Neural crest cell (in vitro differentiated cells): ENCODE measurements around the gene SGMS1. TPM values are rescaled to one million over a fixed set of nuclear protein-coding genes. Genes with fewer than 3 reads are reported as not detected.

Experiments used
- DNase-seq: peaks from one replicate; pipeline ENCODE4 v3.0.0; 2021; ENCODE audit warnings: low read depth, mixed read lengths, low spot score
- H3K27ac Mint-ChIP-seq: one replicate; pipeline ENCODE4 v1.8.0; 2021; ENCODE audit warnings: mild to moderate bottlenecking, mixed read lengths; ENCODE audit not compliant: unreplicated experiment
- H3K27me3 Mint-ChIP-seq: 2 replicates; pipeline ENCODE4 v1.8.0; 2021; ENCODE audit warnings: low read depth, mild to moderate bottlenecking, mixed read lengths
- H3K36me3 Mint-ChIP-seq: 2 replicates; pipeline ENCODE4 v1.8.0; 2021; ENCODE audit warnings: low read depth, mild to moderate bottlenecking, mixed read lengths
- H3K4me1 Mint-ChIP-seq: 2 replicates; pipeline ENCODE4 v1.8.0; 2021; ENCODE audit warnings: mixed read lengths
- H3K4me3 Mint-ChIP-seq: one replicate; pipeline ENCODE4 v1.8.0; 2021; ENCODE audit warnings: mild to moderate bottlenecking, mixed read lengths
- H3K9me3 Mint-ChIP-seq: 2 replicates; pipeline ENCODE4 v1.8.0; 2021; ENCODE audit warnings: mixed read lengths
- total RNA-seq: library from RNA; stranded (reverse); gene quantifications from 2 replicates; pipeline ENCODE4 v1.2.1, GENCODE V29; 2021
- TF ChIP-seq, protein P1 (sequence below): fragments of 200-600 bp; sonication (generic); conservative IDR thresholded peaks from 2 replicates; pipeline ENCODE4 v1.5.0; 2021; ENCODE audit warnings: antibody characterized with exemption, mild to moderate bottlenecking

Gene SGMS1
- total RNA-seq, 1 donor from 2014 or later: 14.4 TPM

DNA sequence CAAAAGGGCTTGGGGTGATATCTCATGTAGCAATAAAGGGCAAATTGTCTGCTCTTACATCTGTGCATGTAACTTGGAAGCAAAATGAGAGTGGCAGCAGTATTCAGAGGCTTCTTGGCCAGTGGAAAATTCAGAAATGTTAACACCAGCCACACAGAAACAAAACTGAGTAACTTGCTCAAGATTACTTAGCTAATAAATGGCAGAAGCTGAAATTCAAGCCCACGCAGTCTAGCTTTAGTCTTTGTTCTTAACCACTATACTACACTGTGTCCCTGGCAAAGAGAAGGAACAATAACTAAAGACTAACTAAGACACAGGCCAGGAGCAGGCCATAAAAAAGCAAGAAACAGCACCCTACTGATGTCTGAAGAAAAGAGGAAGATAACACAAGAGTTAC, 186.5 kb downstream of the SGMS1 start:
- no peak for DNase-seq
- Mint-ChIP-seq H3K4me3 (no peak overlapping the region), H3K27ac (no peak overlapping the region), H3K9me3 (no peaks in the 10 kb centered on the region), H3K4me1 (peaks cover 13% of the 10 kb centered on the region), H3K27me3 (no peaks in the 10 kb centered on the region), H3K36me3 (peaks cover 2% of the 10 kb centered on the region)
- TF ChIP-seq, protein P1, sequence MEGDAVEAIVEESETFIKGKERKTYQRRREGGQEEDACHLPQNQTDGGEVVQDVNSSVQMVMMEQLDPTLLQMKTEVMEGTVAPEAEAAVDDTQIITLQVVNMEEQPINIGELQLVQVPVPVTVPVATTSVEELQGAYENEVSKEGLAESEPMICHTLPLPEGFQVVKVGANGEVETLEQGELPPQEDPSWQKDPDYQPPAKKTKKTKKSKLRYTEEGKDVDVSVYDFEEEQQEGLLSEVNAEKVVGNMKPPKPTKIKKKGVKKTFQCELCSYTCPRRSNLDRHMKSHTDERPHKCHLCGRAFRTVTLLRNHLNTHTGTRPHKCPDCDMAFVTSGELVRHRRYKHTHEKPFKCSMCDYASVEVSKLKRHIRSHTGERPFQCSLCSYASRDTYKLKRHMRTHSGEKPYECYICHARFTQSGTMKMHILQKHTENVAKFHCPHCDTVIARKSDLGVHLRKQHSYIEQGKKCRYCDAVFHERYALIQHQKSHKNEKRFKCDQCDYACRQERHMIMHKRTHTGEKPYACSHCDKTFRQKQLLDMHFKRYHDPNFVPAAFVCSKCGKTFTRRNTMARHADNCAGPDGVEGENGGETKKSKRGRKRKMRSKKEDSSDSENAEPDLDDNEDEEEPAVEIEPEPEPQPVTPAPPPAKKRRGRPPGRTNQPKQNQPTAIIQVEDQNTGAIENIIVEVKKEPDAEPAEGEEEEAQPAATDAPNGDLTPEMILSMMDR: no peak

DNA sequence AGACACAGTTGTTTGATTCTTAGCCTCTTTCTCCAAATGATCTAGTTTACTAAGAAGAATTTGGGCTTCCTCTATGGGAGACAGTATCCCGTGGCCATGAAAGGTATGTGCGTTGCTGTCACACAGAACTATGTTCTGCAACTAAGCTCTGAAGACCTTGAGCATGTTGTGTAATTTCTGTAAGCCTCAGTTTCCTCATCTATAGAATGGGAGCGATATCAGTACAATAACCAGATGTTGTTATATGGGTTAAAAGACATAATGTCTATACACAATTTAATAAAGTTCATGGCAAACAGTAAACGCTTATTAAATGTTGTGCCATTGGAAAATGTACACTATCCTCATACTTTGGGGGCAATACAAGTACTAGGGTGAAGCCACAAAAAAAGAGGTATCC, 187.0 kb downstream of the SGMS1 start:
- TF ChIP-seq, protein P1: no peak
- no peak for DNase-seq
- H3K27me3 Mint-ChIP-seq: no peaks in the 10 kb centered on the region
- H3K4me3 Mint-ChIP-seq: no peak overlapping the region
- H3K27ac Mint-ChIP-seq: no peak overlapping the region
- no peaks in the 10 kb centered on the region for H3K9me3 Mint-ChIP-seq
- H3K36me3 Mint-ChIP-seq: peaks cover 2% of the 10 kb centered on the region
- peaks cover 13% of the 10 kb centered on the region for H3K4me1 Mint-ChIP-seq

DNA sequence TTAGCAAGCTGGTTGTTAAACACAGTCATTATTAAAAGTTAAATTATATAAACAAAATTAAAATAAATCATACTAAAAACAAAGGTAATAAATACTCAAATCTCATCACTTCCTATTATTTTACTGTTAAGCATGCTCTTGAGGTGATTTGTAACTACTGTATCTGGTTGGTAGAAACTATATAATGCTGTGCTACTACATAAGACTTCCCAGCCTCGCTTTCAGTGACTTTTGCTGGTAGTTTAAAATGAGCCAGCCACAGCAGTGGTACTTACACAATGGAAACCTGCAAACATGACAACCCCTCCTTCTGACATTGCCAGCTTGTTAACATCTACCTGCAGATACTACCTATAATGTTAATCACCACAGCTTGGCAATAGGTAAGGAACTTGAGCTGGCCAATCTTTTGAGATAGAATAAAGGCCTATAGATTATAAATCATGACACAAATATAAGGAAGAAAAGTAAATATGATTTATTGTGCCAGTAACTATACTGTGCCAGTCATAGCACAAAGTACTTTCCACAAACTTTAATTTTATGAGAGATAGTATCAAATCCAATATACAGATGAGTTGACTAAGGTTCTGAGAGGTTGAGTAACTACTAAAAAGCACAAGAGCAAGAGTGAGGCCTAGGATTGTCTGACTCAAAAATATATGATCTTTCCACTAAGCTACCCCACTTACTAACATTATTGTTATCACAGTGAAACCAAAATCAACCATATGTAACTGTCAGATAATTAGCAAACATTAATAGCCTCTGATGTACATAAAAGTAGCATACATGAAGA, 191.3 kb downstream of the SGMS1 start:
- no peak overlapping the region for H3K27ac Mint-ChIP-seq
- H3K27me3 Mint-ChIP-seq: no peaks in the 10 kb centered on the region
- TF ChIP-seq, protein P1: no peak
- peaks cover 4% of the 10 kb centered on the region for H3K4me1 Mint-ChIP-seq
- H3K9me3 Mint-ChIP-seq: no peaks in the 10 kb centered on the region
- no peak overlapping the region for H3K4me3 Mint-ChIP-seq
- peaks cover 2% of the 10 kb centered on the region for H3K36me3 Mint-ChIP-seq
- DNase-seq: no peak

DNA sequence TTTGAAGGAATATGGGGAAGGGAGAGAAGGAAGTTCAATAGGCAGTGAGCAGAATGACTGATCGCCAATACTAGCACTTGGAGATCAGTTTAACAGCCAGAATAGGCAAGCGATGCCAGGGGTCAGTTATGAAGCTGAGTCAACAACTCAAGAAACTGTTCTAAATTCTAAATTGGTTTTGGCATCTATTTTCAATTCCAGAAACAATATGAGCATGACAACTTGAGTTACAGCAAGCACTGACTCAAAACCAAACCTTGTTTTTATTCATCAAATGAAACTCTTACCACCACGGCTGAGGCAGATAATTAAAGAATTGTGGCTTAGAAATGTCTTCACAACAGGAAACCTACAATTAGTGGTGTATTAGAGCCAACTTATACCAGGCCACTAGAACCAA, 192.0 kb downstream of the SGMS1 start:
- peaks cover 2% of the 10 kb centered on the region for H3K36me3 Mint-ChIP-seq

DNA sequence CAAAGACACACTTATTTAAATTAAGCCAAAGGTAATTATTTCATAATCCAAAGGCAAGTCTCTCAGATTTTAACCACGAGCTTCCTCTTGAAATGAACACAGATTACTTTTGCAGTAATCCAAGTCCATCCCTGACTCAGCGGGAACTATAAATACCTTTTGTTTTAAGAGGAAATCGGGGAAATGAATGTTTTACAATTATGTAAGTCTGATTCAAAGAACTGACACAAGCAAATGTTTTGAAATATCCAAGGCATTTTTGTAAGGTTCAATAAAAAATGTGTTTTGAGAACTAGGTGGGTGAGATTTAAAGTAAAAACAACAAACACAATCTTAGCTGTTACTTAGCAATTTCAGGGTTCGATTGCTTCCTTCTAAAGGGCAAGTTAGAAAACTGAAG, 192.6 kb downstream of the SGMS1 start:
- TF ChIP-seq, protein P1: no peak
- H3K27me3 Mint-ChIP-seq: no peaks in the 10 kb centered on the region
- no peaks in the 10 kb centered on the region for H3K9me3 Mint-ChIP-seq
- H3K4me3 Mint-ChIP-seq: no peak overlapping the region
- H3K4me1 Mint-ChIP-seq: no peaks in the 10 kb centered on the region
- no peak overlapping the region for H3K27ac Mint-ChIP-seq
- DNase-seq: no peak
- peaks cover 2% of the 10 kb centered on the region for H3K36me3 Mint-ChIP-seq

More for the DNA sequence above, 192.0 kb downstream of the SGMS1 start:
- Mint-ChIP-seq H3K4me1 (no peaks in the 10 kb centered on the region), H3K27me3 (no peaks in the 10 kb centered on the region), H3K4me3 (no peak overlapping the region), H3K27ac (no peak overlapping the region), H3K9me3 (no peaks in the 10 kb centered on the region)
- TF ChIP-seq, protein P1: no peak
- no peak for DNase-seq
